Psoas muscle (tissue), 8 donors: ENCODE results near the gene KRTAP2-4. TPM values are rescaled to one million over a fixed set of nuclear protein-coding genes. Genes with fewer than 3 reads are reported as not detected.
"Not testable (repeated sequence)": the region's sequence is repeated elsewhere in the genome, so short reads cannot be mapped to it uniquely, and the experiment has no call there.

Experiments used
- ATAC-seq, 4 donors: fragments of 200-7000 bp; cut with Tn5 transposase; one replicate each; pipeline ENCODE4 v1.9.1; 2020; ENCODE audit warnings: moderate library complexity in 3 of 4, mild to moderate bottlenecking in 2 of 4
- DNase-seq, 2 donors: peaks; one replicate each; pipeline ENCODE4 v3.0.0-alpha.2; 2020
- H3K27ac ChIP-seq: fragments of 200-600 bp; one replicate; pipeline ENCODE4 v1.8.0; 2022
- H3K27me3 ChIP-seq, 3 donors: fragments of 200-600 bp in 1 of 3; one replicate each; pipeline versions ENCODE4 v1.6.1 to v1.8.0; 2013 to 2022; ENCODE audit warnings: low read length in 2 of 3, mild to moderate bottlenecking in 2 of 3, moderate library complexity in 1 of 3; ENCODE audit not compliant: insufficient read depth in 3 of 3
- H3K36me3 ChIP-seq, 2 donors: fragments of 200-600 bp in 1 of 2; one replicate each; pipeline versions ENCODE4 v1.6.1 to v1.8.0; 2013 to 2022; ENCODE audit warnings: low read depth in 1 of 2, mild to moderate bottlenecking in 1 of 2, moderate library complexity in 1 of 2; ENCODE audit not compliant: insufficient read depth in 1 of 2
- H3K4me1 ChIP-seq: fragments of 200-600 bp; one replicate; pipeline ENCODE4 v1.8.0; 2022
- H3K4me3 ChIP-seq: fragments of 200-600 bp; one replicate; pipeline ENCODE4 v1.8.0; 2022; ENCODE audit warnings: mild to moderate bottlenecking
- H3K9me3 ChIP-seq: fragments of 200-600 bp; one replicate; pipeline ENCODE4 v1.8.0; 2022
- WGBS, 3 donors: extraction: QIAGEN DNeasy Blood & Tissue Kit; methylation state at CpG; one replicate each; pipeline versions ENCODE4 v1.1.6 to v1.1.7; 2013; 5-methylcytosine and 5-hydroxymethylcytosine counted together
- intact Hi-C, 2 donors: fragments of 100-400 bp; cut with DNase I; formaldehyde crosslinking; loops; one replicate each; pipeline versions ENCODE4 v1.11.0 to v1.14.2; 2022
- polyA plus RNA-seq, 3 donors: library from polyadenylated mRNA; stranded (reverse); fragments of 200-250 nt; gene quantifications; one replicate each; pipeline ENCODE4 v1.2.3, GENCODE V29; 2013
- total RNA-seq, 4 donors: library from RNA; stranded (reverse); fragmentation: NEBNext Ultra II Directional in 2 of 4; extraction: Animal tissue kit (Norgen Biotek cat#: 25700) in 2 of 4; gene quantifications; one replicate each; pipeline versions ENCODE4 v1.2.1 to v1.2.4, GENCODE V29; 2021 to 2023
- TF ChIP-seq, protein P1 (sequence below): fragments of 200-600 bp; IDR thresholded peaks from one replicate; pipeline ENCODE4 v1.8.0; 2022; ENCODE audit warnings: antibody characterized with exemption
- donor health status: healthy with polysubstance abuse.
- donor health status: DM: no; HTN: no; CAD: no; lungs with moderate emphysema.
- donor health status: Bipolar disorder and iron deficiency.
- donor health status: healthy.
- donor health status: DM: yes; HTN: yes; CAD: no.
- donor health status: DM: no; HTN: no; CAD: no.
- donor health status: DM: no; HTN: no; CAD: no.
- donor health status: DM: yes; HTN: yes; CAD: no.

Gene KRTAP2-4
- total and polyA plus RNA-seq, 7 donors = not detected

DNA sequence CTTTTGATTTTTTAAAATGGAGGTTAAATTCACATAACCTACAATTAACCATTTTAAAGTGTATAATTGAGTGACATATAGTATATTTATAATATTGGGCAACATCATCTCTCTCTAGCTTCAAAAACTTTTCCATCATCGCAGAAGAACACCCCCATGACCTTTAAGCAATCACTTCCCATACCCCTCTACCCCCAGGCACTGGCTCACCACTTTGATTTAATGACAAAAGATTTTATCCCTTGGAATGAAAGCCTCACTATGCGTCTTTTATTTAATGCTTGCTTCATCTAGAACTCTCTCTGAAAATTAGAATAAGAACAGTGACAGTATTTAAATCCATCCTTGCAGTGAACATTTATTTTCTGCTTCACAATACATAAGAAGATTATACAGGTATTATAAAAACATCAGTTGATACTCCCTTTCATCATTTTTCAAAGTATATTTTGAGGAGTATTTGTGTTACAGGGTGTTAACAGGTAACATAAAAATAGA is 27.8 kb downstream of the KRTAP2-4 start:
- H3K4me1 ChIP-seq = no peaks in the 10 kb centered on the region
- no peak overlapping the region for H3K27ac ChIP-seq
- H3K4me3 ChIP-seq = no peak overlapping the region
- DNase-seq (no peak), ATAC-seq (no peak)
- H3K27me3 ChIP-seq = peaks cover 0 to 5% (median 2%) of the 10 kb centered on the region in 3 donors
- no peaks in the 10 kb centered on the region for H3K9me3 ChIP-seq
- TF ChIP-seq, protein P1, sequence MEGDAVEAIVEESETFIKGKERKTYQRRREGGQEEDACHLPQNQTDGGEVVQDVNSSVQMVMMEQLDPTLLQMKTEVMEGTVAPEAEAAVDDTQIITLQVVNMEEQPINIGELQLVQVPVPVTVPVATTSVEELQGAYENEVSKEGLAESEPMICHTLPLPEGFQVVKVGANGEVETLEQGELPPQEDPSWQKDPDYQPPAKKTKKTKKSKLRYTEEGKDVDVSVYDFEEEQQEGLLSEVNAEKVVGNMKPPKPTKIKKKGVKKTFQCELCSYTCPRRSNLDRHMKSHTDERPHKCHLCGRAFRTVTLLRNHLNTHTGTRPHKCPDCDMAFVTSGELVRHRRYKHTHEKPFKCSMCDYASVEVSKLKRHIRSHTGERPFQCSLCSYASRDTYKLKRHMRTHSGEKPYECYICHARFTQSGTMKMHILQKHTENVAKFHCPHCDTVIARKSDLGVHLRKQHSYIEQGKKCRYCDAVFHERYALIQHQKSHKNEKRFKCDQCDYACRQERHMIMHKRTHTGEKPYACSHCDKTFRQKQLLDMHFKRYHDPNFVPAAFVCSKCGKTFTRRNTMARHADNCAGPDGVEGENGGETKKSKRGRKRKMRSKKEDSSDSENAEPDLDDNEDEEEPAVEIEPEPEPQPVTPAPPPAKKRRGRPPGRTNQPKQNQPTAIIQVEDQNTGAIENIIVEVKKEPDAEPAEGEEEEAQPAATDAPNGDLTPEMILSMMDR = no peak
- no peaks in the 10 kb centered on the region for H3K36me3 ChIP-seq
- 78 to 87% (median 84%) methylated on average over 2 of the region's 2 CpGs for WGBS, 3 donors
- intact Hi-C loops = no loop called here

DNA sequence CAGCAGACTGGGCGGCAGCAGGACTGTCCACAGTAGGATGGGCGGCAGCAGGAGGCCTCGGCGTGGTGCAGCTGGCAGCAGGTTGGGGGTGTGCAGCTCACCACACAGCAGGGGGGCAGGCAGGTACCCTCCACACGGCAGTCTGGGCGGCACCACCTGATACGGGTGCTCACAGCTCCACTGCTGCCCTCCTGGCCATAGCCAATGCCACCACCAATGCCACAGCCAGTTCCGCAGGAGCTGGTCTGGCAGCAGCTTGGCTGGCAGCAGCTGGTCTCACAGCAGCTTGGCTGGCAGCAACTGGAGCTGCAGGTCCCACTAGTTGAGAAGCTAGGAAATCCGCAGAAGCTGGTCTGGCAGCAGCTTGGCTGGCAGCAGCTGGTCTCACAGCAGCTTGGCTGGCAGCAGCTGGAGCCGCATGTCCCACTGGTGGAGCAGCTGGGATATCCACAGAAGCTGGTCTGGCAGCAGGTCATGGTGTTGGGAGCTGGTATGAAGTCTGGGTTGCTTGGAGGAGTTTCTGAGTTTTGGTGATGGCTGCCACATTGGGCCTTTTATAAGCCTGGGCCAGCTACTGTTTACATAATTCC is 31.2 kb downstream of the KRTAP2-4 start, which contains the start of gene KRTAP1-3:
Gene KRTAP1-3, minus strand, starts transcription at position 529 of the 590 bp plus-strand sequence. Its CDS starts 53 bp downstream, at position 476.
- H3K36me3 ChIP-seq, H3K4me1 ChIP-seq, DNase-seq, ATAC-seq, H3K9me3 ChIP-seq, H3K27ac ChIP-seq, H3K4me3 ChIP-seq, intact Hi-C loops: not testable (repeated sequence)
- peaks cover 0 to 14% (median 7%) of the 10 kb centered on the region in 3 donors for H3K27me3 ChIP-seq
- 47 to 67% (median 55%) methylated on average over 8 to 10 of the region's 10 CpGs for WGBS, 3 donors

DNA sequence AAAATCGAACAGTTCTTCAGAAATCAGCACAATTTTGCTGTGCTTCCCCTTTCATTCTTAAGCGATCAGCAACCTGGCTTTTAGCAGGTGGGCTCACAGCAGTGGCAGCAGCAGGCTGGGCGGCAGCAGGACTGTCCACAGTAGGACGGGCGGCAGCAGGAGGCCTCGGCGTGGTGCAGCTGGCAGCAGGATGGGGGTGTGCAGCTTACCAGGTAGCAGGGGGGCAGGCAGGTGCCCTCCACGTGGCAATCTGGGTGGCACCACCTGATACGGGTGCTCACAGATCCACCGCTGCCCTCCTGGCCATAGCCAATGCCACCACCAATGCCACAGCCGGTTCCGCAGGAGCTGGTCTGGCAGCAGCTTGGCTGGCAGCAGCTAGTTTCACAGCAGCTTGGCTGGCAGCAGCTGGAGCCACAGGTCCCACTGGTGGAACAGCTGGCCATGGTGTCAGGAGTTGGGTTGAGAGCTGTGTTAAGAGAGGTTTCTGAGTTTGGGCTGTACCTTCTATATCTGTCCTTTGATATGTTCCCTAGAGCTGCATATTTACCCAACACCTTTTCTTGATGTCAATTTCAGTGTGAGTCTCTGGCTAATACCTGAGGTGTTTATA is 35.9 kb downstream of the KRTAP2-4 start, which contains the start of gene KRTAP1-4:
Gene KRTAP1-4, minus strand, starts transcription at position 563 of the 613 bp plus-strand sequence. Its CDS starts 117 bp downstream, at position 446.
- ATAC-seq (no peak), DNase-seq (no peak)
- Histone ChIP-seq H3K27me3 (peaks cover 0 to 27% (median 7%) of the 10 kb centered on the region in 3 donors), H3K36me3 (no peaks in the 10 kb centered on the region), H3K4me1 (no peaks in the 10 kb centered on the region), H3K27ac (no peak within 1 kb of the TSS), H3K9me3 (no peaks in the 10 kb centered on the region), H3K4me3 (no peak within 1 kb of the TSS)
- TF ChIP-seq, protein P1 = no peak
- WGBS, 3 donors = 50 to 73% (median 60%) methylated on average over 12 of the region's 12 CpGs
- intact Hi-C loops = no loop called here

DNA sequence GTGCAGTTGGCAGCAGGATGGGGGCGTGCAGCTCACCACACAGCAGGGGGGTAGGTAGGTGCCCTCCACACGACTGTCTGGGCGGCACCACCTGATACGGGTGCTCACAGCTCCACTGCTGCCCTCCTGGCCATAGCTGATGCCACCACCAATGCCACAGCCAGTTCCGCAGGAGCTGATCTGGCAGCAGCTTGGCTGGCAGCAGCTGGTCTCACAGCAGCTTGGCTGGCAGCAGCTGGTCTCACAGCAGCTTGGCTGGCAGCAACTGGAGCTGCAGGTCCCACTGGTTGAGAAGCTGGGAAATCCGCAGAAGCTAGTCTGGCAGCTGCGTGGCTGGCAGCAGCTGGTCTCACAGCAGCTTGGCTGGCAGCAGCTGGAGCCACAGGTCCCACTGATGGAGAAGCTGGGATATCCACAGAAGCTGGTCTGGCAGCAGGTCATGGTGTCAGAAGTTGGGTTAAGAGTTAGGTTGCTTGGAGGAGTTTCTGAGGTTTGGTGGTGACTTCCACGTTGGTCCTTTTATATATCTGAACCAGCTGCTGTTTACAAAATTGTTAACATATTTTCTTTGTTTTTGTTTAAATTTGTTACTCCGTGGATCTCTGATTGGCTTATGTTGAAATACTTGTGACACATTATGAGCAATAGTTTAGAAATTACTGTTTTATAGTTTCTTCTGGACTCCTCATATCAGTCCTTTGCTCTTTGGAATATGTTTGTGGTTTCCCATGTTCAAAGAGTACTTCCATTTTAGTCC is 38.8 kb downstream of the KRTAP2-4 start, which contains the start of gene KRTAP1-5:
Gene KRTAP1-5, minus strand, starts transcription at position 494 of the 757 bp plus-strand sequence. Its CDS starts 53 bp downstream, at position 441.
- intact Hi-C loops = no loop called here
- H3K27ac ChIP-seq = no peak within 1 kb of the TSS
- DNase-seq = no peak

More for the DNA sequence above, 38.8 kb downstream of the KRTAP2-4 start, which contains the start of gene KRTAP1-5:
- Histone ChIP-seq H3K4me1 (no peaks in the 10 kb centered on the region), H3K27me3 (peaks cover 0 to 25% (median 3%) of the 10 kb centered on the region in 3 donors), H3K36me3 (no peaks in the 10 kb centered on the region), H3K9me3 (no peaks in the 10 kb centered on the region), H3K4me3 (no peak within 1 kb of the TSS)
- 27 to 38% (median 32%) methylated on average over 9 of the region's 9 CpGs for WGBS, 3 donors
- no peak for ATAC-seq
- TF ChIP-seq, protein P1 = no peak
